H1 (cell line): ENCODE measurements around the gene KCNMA1. TPM values are rescaled to one million over a fixed set of nuclear protein-coding genes. Genes with fewer than 3 reads are reported as not detected.
A peak's percentile ranks its signal among the peaks of the same experiment; 100 is the strongest.

ENCODE experiments used
- CTCF ChIA-PET: fragments of 300-600 bp; sonication (Branson Sonifier 250); formaldehyde crosslinking; loops from one replicate; lab custom pipeline; 2021; ENCODE audit not compliant: partially characterized antibody; lab: Charles Lee
- POLR2A ChIA-PET: fragments of 300-600 bp; sonication (Branson Sonifier 250); formaldehyde crosslinking; loops from one replicate; lab custom pipeline; 2021; ENCODE audit warnings: inconsistent platforms; ENCODE audit not compliant: partially characterized antibody; lab: Charles Lee
- DNase-seq, 2 experiments: peaks; one replicate each; pipeline versions ENCODE4 v3.0.0 to v3.0.0-alpha.2; 2010 to 2022; ENCODE audit warnings: low spot score in 2 of 2, low read depth in 1 of 2, mixed read lengths in 1 of 2
- FAIRE-seq: peaks from 2 replicates; lab custom pipeline; 2011; peaks lifted over from hg19 to GRCh38; lab: Jason Lieb, UNC
- H2AFZ ChIP-seq: 2 replicates; pipeline ENCODE4 v1.8.1; 2012; ENCODE audit warnings: low read length, inconsistent platforms
- H2AK5ac ChIP-seq: 2 replicates; pipeline ENCODE4 v1.6.1; 2013; ENCODE audit warnings: low read depth, low read length
- H2BK120ac ChIP-seq: replicated peaks from 2 replicates; pipeline ENCODE3; 2013; ENCODE audit warnings: low read depth, low read length, inconsistent platforms
- H2BK12ac ChIP-seq: 2 replicates; pipeline ENCODE4 v1.6.1; 2013; ENCODE audit warnings: low read depth, low read length
- H2BK15ac ChIP-seq: 2 replicates; pipeline ENCODE4 v1.6.1; 2013; ENCODE audit warnings: low read length
- H2BK20ac ChIP-seq: 2 replicates; pipeline ENCODE4 v1.6.1; 2013; ENCODE audit warnings: low read length
- H2BK5ac ChIP-seq: 2 replicates; pipeline ENCODE4 v1.6.1; 2013; ENCODE audit warnings: low read depth, low read length
- H3K14ac ChIP-seq: 2 replicates; pipeline ENCODE4 v1.6.1; 2013; ENCODE audit warnings: inconsistent platforms; ENCODE audit not compliant: insufficient read length
- H3K18ac ChIP-seq: 2 replicates; pipeline ENCODE4 v1.6.1; 2013; ENCODE audit warnings: low read length; ENCODE audit errors: extremely low read depth
- H3K23ac ChIP-seq: 2 replicates; pipeline ENCODE4 v1.6.1; 2013; ENCODE audit warnings: inconsistent platforms; ENCODE audit not compliant: insufficient read length
- H3K23me2 ChIP-seq: 2 replicates; pipeline ENCODE4 v1.6.1; 2013; ENCODE audit warnings: low read depth, low read length
- H3K27ac ChIP-seq: 2 replicates; pipeline ENCODE4 v1.6.1; 2011; ENCODE audit warnings: low read depth, low read length, inconsistent platforms
- H3K27me3 ChIP-seq, 4 experiments: replicated peaks in 1 of 4; 1 replicate in 1 of 4; 2 replicates in 3 of 4; pipeline versions ENCODE4 v1.6.1 to v1.8.1; 2011 to 2013; ENCODE audit warnings: low read length in 3 of 4, mild to moderate bottlenecking in 3 of 4, inconsistent platforms in 2 of 4, mixed read lengths in 2 of 4, moderate library complexity in 1 of 4; ENCODE audit not compliant: control insufficient read depth in 3 of 4, insufficient read depth in 3 of 4; ENCODE audit errors: extremely low read depth in 1 of 4
- H3K36me3 ChIP-seq, 4 experiments: 2 replicates each; pipeline versions ENCODE4 v1.6.1 to v1.8.1; 2011 to 2013; ENCODE audit warnings: mild to moderate bottlenecking in 4 of 4, low read length in 3 of 4, moderate library complexity in 2 of 4, control low read depth in 1 of 4, inconsistent platforms in 1 of 4; ENCODE audit not compliant: insufficient read depth in 4 of 4, control insufficient read depth in 2 of 4
- H3K4ac ChIP-seq: replicated peaks from 2 replicates; pipeline ENCODE3; 2013; ENCODE audit warnings: low read length, low read depth, mixed read lengths, inconsistent platforms; ENCODE audit not compliant: insufficient read length
- H3K4me1 ChIP-seq, 4 experiments: replicated peaks in 1 of 4; 1 replicate in 1 of 4; 2 replicates in 3 of 4; pipeline versions ENCODE4 v1.6.1 to v1.8.1; 2011 to 2013; ENCODE audit warnings: low read length in 3 of 4, inconsistent platforms in 2 of 4, mixed read lengths in 1 of 4; ENCODE audit not compliant: insufficient read depth in 4 of 4, control insufficient read depth in 3 of 4
- H3K4me2 ChIP-seq, 2 experiments: 2 replicates each; pipeline versions ENCODE4 v1.6.1 to v1.8.1; 2011 to 2013; ENCODE audit warnings: low read depth in 2 of 2, low read length in 2 of 2, control low read depth in 1 of 2, inconsistent platforms in 1 of 2, mild to moderate bottlenecking in 1 of 2; ENCODE audit not compliant: insufficient read depth in 1 of 2
- H3K4me3 ChIP-seq, 4 experiments: fragments of 200-600, 300-600 bp in 1 of 4; sonication (generic), shearing (Covaris generic), sonication (Bioruptor Twin) in 1 of 4; 2 replicates each; pipeline versions ENCODE4 v1.5.1 to v1.8.1; 2011 to 2016; ENCODE audit warnings: low read length in 4 of 4, low read depth in 3 of 4, control low read depth in 2 of 4, inconsistent platforms in 2 of 4, mild to moderate bottlenecking in 2 of 4, mixed read lengths in 1 of 4, moderate library complexity in 1 of 4; ENCODE audit not compliant: insufficient read depth in 2 of 4; ENCODE audit errors: extremely low read depth in 1 of 4
- H3K56ac ChIP-seq: replicated peaks from 2 replicates; pipeline ENCODE3; 2013; ENCODE audit warnings: low read depth, mild to moderate bottlenecking, mixed read lengths, low read length, inconsistent platforms; ENCODE audit not compliant: insufficient read length
- H3K79me1 ChIP-seq: 2 replicates; pipeline ENCODE4 v1.6.1; 2013; ENCODE audit warnings: low read depth, low read length, control low read depth
- H3K79me2 ChIP-seq, 2 experiments: 2 replicates each; pipeline versions ENCODE4 v1.6.1 to v1.8.1; 2012 to 2013; ENCODE audit warnings: low read length in 2 of 2, mild to moderate bottlenecking in 2 of 2, inconsistent platforms in 1 of 2; ENCODE audit not compliant: insufficient read depth in 2 of 2, control insufficient read depth in 1 of 2
- H3K9ac ChIP-seq, 4 experiments: replicated peaks in 1 of 4; 1 replicate in 1 of 4; 2 replicates in 3 of 4; pipeline versions ENCODE4 v1.6.1 to v1.8.1; 2011 to 2013; ENCODE audit warnings: low read depth in 3 of 4, low read length in 3 of 4, control low read depth in 2 of 4, mild to moderate bottlenecking in 2 of 4, moderate library complexity in 2 of 4, inconsistent platforms in 1 of 4; ENCODE audit errors: extremely low read depth in 1 of 4
- H3K9me3 ChIP-seq, 2 experiments: 2 replicates each; pipeline versions ENCODE4 v1.6.1 to v1.8.1; 2012 to 2013; ENCODE audit warnings: mild to moderate bottlenecking in 2 of 2, moderate library complexity in 2 of 2, control low read depth in 1 of 2, inconsistent platforms in 1 of 2, low read depth in 1 of 2, low read length in 1 of 2, mixed read lengths in 1 of 2; ENCODE audit not compliant: insufficient read depth in 2 of 2
- H4K20me1 ChIP-seq, 2 experiments: replicated peaks in 1 of 2; 2 replicates each; pipeline versions ENCODE3 to v1.8.1; 2011 to 2013; ENCODE audit warnings: inconsistent platforms in 2 of 2, low read length in 2 of 2, mild to moderate bottlenecking in 1 of 2; ENCODE audit not compliant: insufficient read depth in 2 of 2, control insufficient read depth in 1 of 2
- H4K5ac ChIP-seq: 2 replicates; pipeline ENCODE4 v1.6.1; 2013; ENCODE audit warnings: low read length, low read depth, mixed read lengths, inconsistent platforms; ENCODE audit not compliant: insufficient read length
- H4K8ac ChIP-seq: 2 replicates; pipeline ENCODE4 v1.8.0; 2013; ENCODE audit warnings: mild to moderate bottlenecking, moderate library complexity, low read length, inconsistent platforms; ENCODE audit not compliant: insufficient read depth; ENCODE audit errors: extremely low read depth
- H4K91ac ChIP-seq: replicated peaks from 2 replicates; pipeline ENCODE3; 2013; ENCODE audit warnings: low read length, mixed read lengths, inconsistent platforms; ENCODE audit not compliant: insufficient read length
- BACH1 ChIP-seq: IDR thresholded peaks from 2 replicates; pipeline ENCODE4 v1.6.1; 2012; ENCODE audit warnings: low read length, improper control_type of control experiment
- BRCA1 ChIP-seq: IDR thresholded peaks from 2 replicates; pipeline ENCODE4 v1.6.1; 2012; ENCODE audit warnings: low read depth, low read length, improper control_type of control experiment
- CHD2 ChIP-seq: IDR thresholded peaks from 2 replicates; pipeline ENCODE4 v1.6.1; 2012; ENCODE audit warnings: low read length, improper control_type of control experiment
- EP300 ChIP-seq, 2 experiments: IDR thresholded peaks; 1 replicate in 1 of 2; 2 replicates in 1 of 2; pipeline ENCODE4 v1.6.1; 2011 to 2012; ENCODE audit warnings: low read depth in 2 of 2, low read length in 2 of 2, mild to moderate bottlenecking in 2 of 2, borderline replicate concordance in 1 of 2, inconsistent platforms in 1 of 2, moderate library complexity in 1 of 2
- EZH2 ChIP-seq: fragments of 200-600 bp; sonication (generic); IDR thresholded peaks from 2 replicates; pipeline ENCODE4 v1.7.1; 2012; ENCODE audit warnings: low read depth, mild to moderate bottlenecking, moderate library complexity, low read length, inconsistent platforms; ENCODE audit not compliant: severe bottlenecking
- FOSL1 ChIP-seq: IDR thresholded peaks from 2 replicates; pipeline ENCODE4 v1.6.1; 2011; ENCODE audit warnings: mild to moderate bottlenecking, low read depth, low read length, moderate library complexity; ENCODE audit not compliant: insufficient read depth
- HDAC6 ChIP-seq: IDR thresholded peaks from one replicate; pipeline ENCODE4 v1.7.1; 2012; ENCODE audit warnings: low read depth, mild to moderate bottlenecking, inconsistent platforms, low read length, moderate library complexity
- RNF2 ChIP-seq: fragments of 200-900, 300-1000 bp; sonication (generic); IDR thresholded peaks from 2 replicates; pipeline ENCODE4 v1.7.1; 2016; ENCODE audit warnings: borderline replicate concordance, low read depth, mild to moderate bottlenecking, antibody characterized with exemption, low read length; ENCODE audit not compliant: poor library complexity, severe bottlenecking; ENCODE audit errors: missing control alignments
- SRF ChIP-seq: IDR thresholded peaks from 2 replicates; pipeline ENCODE4 v1.6.1; 2011; ENCODE audit warnings: mild to moderate bottlenecking, low read depth, low read length, moderate library complexity
- WGBS, 2 experiments: shearing (Covaris generic) in 1 of 2; methylation state at CpG; one replicate each; pipeline versions ENCODE4 v1.1.6 to v1.1.7; 2013 to 2015; ENCODE audit warnings: low lambda C conversion rate in 2 of 2, mixed read lengths in 2 of 2, inconsistent platforms in 1 of 2, low coverage in 1 of 2, missing lambda C conversion rate in 1 of 2; ENCODE audit not compliant: insufficient replicate concordance in 2 of 2, insufficient coverage in 1 of 2, insufficient read length in 1 of 2; ENCODE audit errors: extremely low coverage in 1 of 2, missing lambda C conversion rate in 1 of 2; 5-methylcytosine and 5-hydroxymethylcytosine counted together
- polyA plus RNA-seq, 7 experiments: library from polyadenylated mRNA; depleted of rRNA in 3 of 7; stranded (reverse) in 5 of 7; unstranded in 2 of 7; fragments of >200 nt in 5 of 7; fragments of 200-250 nt in 2 of 7; gene quantifications; 1 replicate in 5 of 7; 2 replicates in 1 of 7; 4 replicates in 1 of 7; pipeline versions ENCODE4 v1.2.1 to v1.2.3, GENCODE V29; 2011 to 2013; ENCODE audit warnings: missing spikeins in 2 of 7, mixed read lengths in 2 of 7
- total RNA-seq: library from RNA; stranded (reverse); fragmentation: NEBNext Ultra II Directional; extraction: Animal tissue kit (Norgen Biotek cat#: 25700); gene quantifications from 2 replicates; pipeline ENCODE4 v1.2.1, GENCODE V29; 2021
- TF ChIP-seq, protein P1 (sequence below): IDR thresholded peaks from 2 replicates; pipeline ENCODE4 v1.6.1; 2011; ENCODE audit warnings: low read length, improper control_type of control experiment

KCNMA1 gene
- total and polyA plus RNA-seq, 2 of the 8 experiments (the other 6 are each of a cell fraction or from before 2014, with no cell fraction given), result 10.2 to 11.1 TPM

DNA sequence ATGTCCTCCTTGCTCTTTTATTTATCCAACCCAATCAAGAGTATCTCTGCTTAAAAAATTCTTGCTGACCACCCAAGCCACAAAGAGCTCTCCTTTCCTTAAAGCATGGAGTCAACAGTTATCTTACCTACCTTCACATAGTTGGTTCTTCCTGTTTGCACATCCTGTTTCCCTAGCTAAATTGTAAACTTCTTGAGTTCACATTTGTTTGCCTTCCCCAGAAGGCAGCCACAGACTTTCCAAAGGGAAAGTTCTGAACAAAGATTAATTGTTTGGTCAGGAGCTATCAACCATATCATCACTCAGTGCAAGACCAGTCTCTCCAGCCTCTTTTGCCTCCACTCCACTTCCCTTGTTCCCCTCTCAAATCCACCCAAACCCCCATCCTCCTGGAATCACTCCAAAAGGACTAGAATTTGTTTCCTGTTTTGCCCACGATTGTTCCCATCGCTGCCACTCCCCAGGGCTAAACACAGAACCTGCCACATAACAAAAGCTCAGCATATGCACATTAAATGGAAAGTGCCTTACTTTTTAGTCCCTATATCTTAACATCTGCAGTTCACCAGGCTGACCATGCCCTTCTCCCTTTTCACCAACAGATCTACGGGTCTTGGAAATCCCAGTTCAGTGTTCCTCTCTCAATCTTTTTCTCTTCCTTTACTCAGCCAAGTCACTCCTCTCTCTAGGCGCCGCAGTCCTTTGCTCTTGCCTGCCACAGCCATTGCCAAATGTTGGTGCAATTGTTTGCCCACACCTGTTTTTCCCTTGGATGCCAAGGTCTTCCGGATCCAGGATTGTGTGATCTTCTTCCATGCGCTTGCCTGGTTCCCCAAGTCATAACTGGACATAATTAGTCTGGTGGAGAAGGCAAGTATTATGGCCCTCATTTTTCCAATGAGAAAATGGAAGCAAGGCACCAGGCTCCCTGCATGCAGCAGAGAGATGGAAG is 265.5 kb downstream of the KCNMA1 start:
- no peaks in the 10 kb centered on the region for H3K23me2 ChIP-seq
- no peak overlapping the region for H3K18ac ChIP-seq
- H2BK15ac ChIP-seq, result no peak overlapping the region
- 0 out of 4 replicates have a peak overlapping the region, but pooled peaks of 1 of the 2 experiments have one; percentile 15 for H3K4me2 ChIP-seq
- H3K79me2 ChIP-seq, result no peaks in the 10 kb centered on the region
- no peak overlapping the region for H3K9ac ChIP-seq
- H4K20me1 ChIP-seq, result no peaks in the 10 kb centered on the region
- no peak overlapping the region for H2BK120ac ChIP-seq
- H2BK5ac ChIP-seq, result no peak overlapping the region
- H3K4me1 ChIP-seq, result peaks cover 0 to 8% (median 2%) of the 10 kb centered on the region in 4 experiments; a peak in 3 of 7 replicates
- H3K36me3 ChIP-seq, result no peaks in the 10 kb centered on the region
- H3K9me3 ChIP-seq, result no peaks in the 10 kb centered on the region
- H3K4me3 ChIP-seq, result no peak overlapping the region
- H4K5ac ChIP-seq, result no peak overlapping the region
- no peak overlapping the region for H2BK12ac ChIP-seq
- H2AK5ac ChIP-seq, result no peak overlapping the region
- H3K56ac ChIP-seq, result no peak overlapping the region
- H3K79me1 ChIP-seq, result no peaks in the 10 kb centered on the region
- no peak overlapping the region for H3K14ac ChIP-seq
- no peaks in the 10 kb centered on the region for H3K27me3 ChIP-seq
- FAIRE-seq (no peak), DNase-seq (no peak)
- H4K8ac ChIP-seq, result no peak overlapping the region
- no peak overlapping the region for H2BK20ac ChIP-seq
- WGBS, 2 experiments, result 83% methylated on average over 7 of the region's 7 CpGs; no CpG with 5 or more reads in 1 of the 2 experiments
- H4K91ac ChIP-seq, result no peak overlapping the region
- no peak overlapping the region for H3K27ac ChIP-seq
- H3K4ac ChIP-seq, result no peak overlapping the region
- POLR2A ChIA-PET, result no interaction called here
- CTCF ChIA-PET, result interaction anchor here (0.8 to 2.8 kb wide), 5 partner anchors 18 to 340 kb away, joined by 3 to 7 read pairs (median 5); no protein-coding TSS in a partner anchor
- H2AFZ ChIP-seq, result no peak overlapping the region
- no peak overlapping the region for H3K23ac ChIP-seq
- TF ChIP-seq HDAC6 (no peak), BRCA1 (no peak), BACH1 (no peak), CHD2 (no peak), EZH2 (no peak), RNF2 (no peak), SRF (no peak), EP300 (IDR thresholded peaks at IDR 0.05; ENCODE audit: borderline replicate concordance in 1 of 2, low read depth in 2 of 2, low read length in 2 of 2) (no peak), FOSL1 (no peak)
- TF ChIP-seq, protein P1, sequence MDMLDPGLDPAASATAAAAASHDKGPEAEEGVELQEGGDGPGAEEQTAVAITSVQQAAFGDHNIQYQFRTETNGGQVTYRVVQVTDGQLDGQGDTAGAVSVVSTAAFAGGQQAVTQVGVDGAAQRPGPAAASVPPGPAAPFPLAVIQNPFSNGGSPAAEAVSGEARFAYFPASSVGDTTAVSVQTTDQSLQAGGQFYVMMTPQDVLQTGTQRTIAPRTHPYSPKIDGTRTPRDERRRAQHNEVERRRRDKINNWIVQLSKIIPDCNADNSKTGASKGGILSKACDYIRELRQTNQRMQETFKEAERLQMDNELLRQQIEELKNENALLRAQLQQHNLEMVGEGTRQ, result no peak
